ENCODE data around the gene GP9. TPM values are rescaled to one million over a fixed set of nuclear protein-coding genes. Genes with fewer than 3 reads are reported as not detected.

GP9 gene
- polyA plus RNA-seq, 1 of the 3 experiments (the other 2 are of a cell fraction), result not detected

GRCh38 chr3:129104051-129104450, 43.5 kb downstream of the GP9 start:
- Histone ChIP-seq H3K9ac (no peak overlapping the region), H3F3A (replicated peaks; ENCODE audit: insufficient read depth) (no peaks in the 10 kb centered on the region), H3K27ac (ENCODE audit: low read depth in 2 of 2, low read length in 1 of 2) (no peak overlapping the region), H3K9me3 (no peaks in the 10 kb centered on the region), H3K4me1 (ENCODE audit: control insufficient read depth in 1 of 2, insufficient read depth in 2 of 2, low read depth in 1 of 2, low read length in 1 of 2) (no peaks in the 10 kb centered on the region), H2AFZ (ENCODE audit: low read depth) (no peak overlapping the region), H4K20me1 (ENCODE audit: insufficient read depth) (peaks cover 47% of the 10 kb centered on the region), H3K9me2 (no peaks in the 10 kb centered on the region), H3K79me2 (ENCODE audit: insufficient read depth) (peaks cover 46% of the 10 kb centered on the region), H3K4me2 (no peak overlapping the region), H3K4me3 (ENCODE audit: low read depth in 2 of 2, low read length in 1 of 2) (no peak overlapping the region), H3K27me3 (ENCODE audit: insufficient read depth) (no peaks in the 10 kb centered on the region), H3K36me3 (replicated peaks in 1 of 2; ENCODE audit: control insufficient read depth in 1 of 2, insufficient read depth in 2 of 2, low read length in 1 of 2) (peaks cover 2 to 7% of the 10 kb centered on the region in 2 experiments)
- DNase-seq, result no peak
- TF ChIP-seq SMC3 (IDR thresholded peaks at IDR 0.05; ENCODE audit: low read depth, low read length) (no peak), YY1 (IDR thresholded peaks at IDR 0.05; ENCODE audit: low read depth) (no peak), FOXJ3 (CRISPR knock-in tag; IDR thresholded peaks at IDR 0.05) (no peak), MEF2A (IDR thresholded peaks at IDR 0.05; ENCODE audit: borderline replicate concordance, low read depth) (no peak), TAF1 (IDR thresholded peaks at IDR 0.05; ENCODE audit: borderline replicate concordance, low read depth, low read length) (no peak), RFX5 (IDR thresholded peaks at IDR 0.05; ENCODE audit: low read length) (no peak), EP300 (IDR thresholded peaks at IDR 0.05; ENCODE audit: borderline replicate concordance in 1 of 2, low read depth in 1 of 2, low read length in 1 of 2) (no peak), USF2 (IDR thresholded peaks at IDR 0.05; ENCODE audit: borderline replicate concordance, low read depth, low read length) (no peak), CHD2 (IDR thresholded peaks at IDR 0.05; ENCODE audit: low read length, partially characterized antibody) (no peak), FOSL2 (IDR thresholded peaks at IDR 0.05; ENCODE audit: borderline replicate concordance, low read depth) (no peak), RCOR1 (IDR thresholded peaks at IDR 0.05; ENCODE audit: low read length) (no peak), ELF1 (IDR thresholded peaks at IDR 0.05) (no peak), TEAD4 (IDR thresholded peaks at IDR 0.05; ENCODE audit: borderline replicate concordance, insufficient read depth) (no peak)
- TF ChIP-seq, protein P1, sequence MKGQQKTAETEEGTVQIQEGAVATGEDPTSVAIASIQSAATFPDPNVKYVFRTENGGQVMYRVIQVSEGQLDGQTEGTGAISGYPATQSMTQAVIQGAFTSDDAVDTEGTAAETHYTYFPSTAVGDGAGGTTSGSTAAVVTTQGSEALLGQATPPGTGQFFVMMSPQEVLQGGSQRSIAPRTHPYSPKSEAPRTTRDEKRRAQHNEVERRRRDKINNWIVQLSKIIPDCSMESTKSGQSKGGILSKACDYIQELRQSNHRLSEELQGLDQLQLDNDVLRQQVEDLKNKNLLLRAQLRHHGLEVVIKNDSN (IDR thresholded peaks at IDR 0.05; ENCODE audit: borderline replicate concordance, low read depth), result no peak
- TF ChIP-seq, protein P2, sequence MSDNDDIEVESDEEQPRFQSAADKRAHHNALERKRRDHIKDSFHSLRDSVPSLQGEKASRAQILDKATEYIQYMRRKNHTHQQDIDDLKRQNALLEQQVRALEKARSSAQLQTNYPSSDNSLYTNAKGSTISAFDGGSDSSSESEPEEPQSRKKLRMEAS (IDR thresholded peaks at IDR 0.05; ENCODE audit: low read depth), result no peak
- TF ChIP-seq, protein P3, sequence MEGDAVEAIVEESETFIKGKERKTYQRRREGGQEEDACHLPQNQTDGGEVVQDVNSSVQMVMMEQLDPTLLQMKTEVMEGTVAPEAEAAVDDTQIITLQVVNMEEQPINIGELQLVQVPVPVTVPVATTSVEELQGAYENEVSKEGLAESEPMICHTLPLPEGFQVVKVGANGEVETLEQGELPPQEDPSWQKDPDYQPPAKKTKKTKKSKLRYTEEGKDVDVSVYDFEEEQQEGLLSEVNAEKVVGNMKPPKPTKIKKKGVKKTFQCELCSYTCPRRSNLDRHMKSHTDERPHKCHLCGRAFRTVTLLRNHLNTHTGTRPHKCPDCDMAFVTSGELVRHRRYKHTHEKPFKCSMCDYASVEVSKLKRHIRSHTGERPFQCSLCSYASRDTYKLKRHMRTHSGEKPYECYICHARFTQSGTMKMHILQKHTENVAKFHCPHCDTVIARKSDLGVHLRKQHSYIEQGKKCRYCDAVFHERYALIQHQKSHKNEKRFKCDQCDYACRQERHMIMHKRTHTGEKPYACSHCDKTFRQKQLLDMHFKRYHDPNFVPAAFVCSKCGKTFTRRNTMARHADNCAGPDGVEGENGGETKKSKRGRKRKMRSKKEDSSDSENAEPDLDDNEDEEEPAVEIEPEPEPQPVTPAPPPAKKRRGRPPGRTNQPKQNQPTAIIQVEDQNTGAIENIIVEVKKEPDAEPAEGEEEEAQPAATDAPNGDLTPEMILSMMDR (IDR thresholded peaks at IDR 0.05), result no peak
- ChIA-PET POLR2A (no interaction called here), CTCF (interaction anchor here (1.5 kb wide), 1 partner anchor 134 kb away, joined by 9 read pairs; no protein-coding TSS in a partner anchor)
- 100% methylated on average over 4 of the region's 6 CpGs for WGBS (ENCODE audit: low lambda C conversion rate)
